ENCODE results near the gene TRIL. TPM values are rescaled to one million over a fixed set of nuclear protein-coding genes. Genes with fewer than 3 reads are reported as not detected.

The TRIL gene
- total and polyA plus RNA-seq, 2 of the 13 experiments (the other 11 are each of a cell fraction or from before 2014, with no cell fraction given) = 0.18 to 0.40 TPM

GRCh38 chr7:28984217-28984616, 26.1 kb upstream of the TRIL start:
- CTCF ChIA-PET (ENCODE audit: low intra/inter-chr PET ratio, low total read pairs) = no interaction called here

More at GRCh38 chr7:28984217-28984616, 26.1 kb upstream of the TRIL start:
- H3K9ac ChIP-seq (ENCODE audit: insufficient read depth, low read depth, low read length) = no peak overlapping the region
- no peaks in the 10 kb centered on the region for H3K9me3 ChIP-seq (ENCODE audit: low read length)
- no peak for DNase-seq (ENCODE audit: low spot score)
- H3K27ac ChIP-seq (ENCODE audit: extremely low read length, insufficient read depth, low read length) = no peak overlapping the region
- intact Hi-C loops (cut with micrococcal nuclease; ENCODE audit: unreplicated experiment) = no loop called here
- no peaks in the 10 kb centered on the region for H3K36me3 ChIP-seq (replicated peaks in 1 of 2; ENCODE audit: control insufficient read depth in 1 of 2, insufficient read depth in 2 of 2, low read length in 2 of 2)
- H4K20me1 ChIP-seq (ENCODE audit: insufficient read depth, low read length) = no peaks in the 10 kb centered on the region
- in situ Hi-C loops (cut with HindIII; ENCODE audit: extremely low pct_ligation_motif_present, low pct_unique_long_range_greater_than_20kb) = no loop called here
- FAIRE-seq = no peak
- ATAC-seq = no peak
- H3K4me2 ChIP-seq (ENCODE audit: low read depth, low read length) = no peak overlapping the region
- TF ChIP-seq, protein P1, sequence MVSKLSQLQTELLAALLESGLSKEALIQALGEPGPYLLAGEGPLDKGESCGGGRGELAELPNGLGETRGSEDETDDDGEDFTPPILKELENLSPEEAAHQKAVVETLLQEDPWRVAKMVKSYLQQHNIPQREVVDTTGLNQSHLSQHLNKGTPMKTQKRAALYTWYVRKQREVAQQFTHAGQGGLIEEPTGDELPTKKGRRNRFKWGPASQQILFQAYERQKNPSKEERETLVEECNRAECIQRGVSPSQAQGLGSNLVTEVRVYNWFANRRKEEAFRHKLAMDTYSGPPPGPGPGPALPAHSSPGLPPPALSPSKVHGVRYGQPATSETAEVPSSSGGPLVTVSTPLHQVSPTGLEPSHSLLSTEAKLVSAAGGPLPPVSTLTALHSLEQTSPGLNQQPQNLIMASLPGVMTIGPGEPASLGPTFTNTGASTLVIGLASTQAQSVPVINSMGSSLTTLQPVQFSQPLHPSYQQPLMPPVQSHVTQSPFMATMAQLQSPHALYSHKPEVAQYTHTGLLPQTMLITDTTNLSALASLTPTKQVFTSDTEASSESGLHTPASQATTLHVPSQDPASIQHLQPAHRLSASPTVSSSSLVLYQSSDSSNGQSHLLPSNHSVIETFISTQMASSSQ (IDR thresholded peaks at IDR 0.05; ENCODE audit: low read depth) = no peak
- TF ChIP-seq, protein P1 (CRISPR knock-in tag; IDR thresholded peaks at IDR 0.05; ENCODE audit: borderline replicate concordance) = no peak
- no peak for TF ChIP-seq ZFP82 (CRISPR knock-in tag; IDR thresholded peaks at IDR 0.05; ENCODE audit: borderline replicate concordance)
- no peak for TF ChIP-seq POLR2A (IDR thresholded peaks at IDR 0.05; ENCODE audit: insufficient read depth in 1 of 2, low read depth in 2 of 2, low read length in 2 of 2)
- TF ChIP-seq PRDM4 (CRISPR knock-in tag; IDR thresholded peaks at IDR 0.05; ENCODE audit: borderline replicate concordance) = no peak
- no peak for TF ChIP-seq ONECUT2 (CRISPR knock-in tag; IDR thresholded peaks at IDR 0.05)
- TF ChIP-seq IKZF1 (IDR thresholded peaks at IDR 0.05) = no peak
- no peak for TF ChIP-seq ATF4 (CRISPR knock-in tag; IDR thresholded peaks at IDR 0.05)
- no peak for TF ChIP-seq MBNL3 (CRISPR knock-in tag; conservative IDR thresholded peaks at IDR 0.05)
- TF ChIP-seq ARID2 (CRISPR knock-in tag; IDR thresholded peaks at IDR 0.05; ENCODE audit: borderline replicate concordance) = no peak
- TF ChIP-seq ZNF605 (CRISPR knock-in tag; IDR thresholded peaks at IDR 0.05) = no peak
- H3K4me1 ChIP-seq (ENCODE audit: insufficient read depth, low read length) = peaks cover 14% of the 10 kb centered on the region; the same call in 1 of the 2 replicates
- H3K4me3 ChIP-seq (replicated peaks in 1 of 3; ENCODE audit: insufficient read depth in 1 of 3, low read depth in 2 of 3, low read length in 3 of 3) = no peak overlapping the region
- H3K27me3 ChIP-seq (ENCODE audit: control insufficient read depth in 1 of 2, insufficient read depth in 2 of 2, low read length in 2 of 2) = no peaks in the 10 kb centered on the region
- BruUV-seq (replicated peaks) = no TSS peak
- POLR2A ChIA-PET = no interaction called here
- H3K79me2 ChIP-seq (ENCODE audit: insufficient read depth, low read length) = no peaks in the 10 kb centered on the region
- no peak overlapping the region for H2AFZ ChIP-seq (ENCODE audit: low read length)

All from HepG2 (cell line).